ENCODE data around the gene MYBPC2. TPM values are rescaled to one million over a fixed set of nuclear protein-coding genes. Genes with fewer than 3 reads are reported as not detected.

MYBPC2 gene
- polyA plus RNA-seq, 1 of the 3 experiments (the other 2 are of a cell fraction): not detected

DNA sequence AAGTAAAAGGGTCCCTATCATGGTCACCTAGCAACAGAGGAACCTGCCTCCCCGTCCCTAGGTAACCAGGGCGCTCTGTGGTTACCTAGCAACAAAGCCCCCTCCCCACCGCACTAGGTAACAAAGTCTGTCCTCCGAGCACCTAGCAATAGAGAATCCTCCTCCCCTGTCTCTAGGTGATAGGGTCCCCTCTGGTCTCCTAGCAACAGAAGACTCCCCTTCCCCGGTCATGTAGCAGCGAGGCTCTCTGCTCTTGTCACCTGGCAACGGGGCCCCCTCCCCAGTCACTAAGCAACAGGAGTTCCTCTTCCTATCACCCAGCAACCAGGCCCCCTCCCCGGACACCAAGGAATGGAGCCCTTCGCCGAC lies 78.0 kb downstream of the MYBPC2 start:
- no peaks in the 10 kb centered on the region for H3K9me3 ChIP-seq
- DNase-seq: no peak
- ChIA-PET CTCF (interaction anchor here (0.8 to 6.1 kb wide), 4 partner anchors 10 to 142 kb away, joined by 4 to 54 read pairs (median 11); no protein-coding TSS in a partner anchor), POLR2A (interaction anchor here (1.0 to 2.5 kb wide), 5 partner anchors 10 to 153 kb away, joined by 3 to 9 read pairs (median 4); partner anchors contain the start of genes NR1H2 and POLD1)
- no peaks in the 10 kb centered on the region for H3K27me3 ChIP-seq (ENCODE audit: insufficient read depth)
- 3% methylated on average over 10 of the region's 10 CpGs for WGBS (ENCODE audit: low lambda C conversion rate)
- no peak for TF ChIP-seq SMC3 (IDR thresholded peaks at IDR 0.05; ENCODE audit: low read depth, low read length)
- peak; percentile 88 for TF ChIP-seq MXI1 (IDR thresholded peaks at IDR 0.05; ENCODE audit: low read depth, low read length)
- TF ChIP-seq RFX5 (IDR thresholded peaks at IDR 0.05; ENCODE audit: low read length): peak; percentile 27
- TF ChIP-seq MEF2A (IDR thresholded peaks at IDR 0.05; ENCODE audit: borderline replicate concordance, low read depth): no peak
- H3K4me1 ChIP-seq (ENCODE audit: control insufficient read depth in 1 of 2, insufficient read depth in 2 of 2, low read depth in 1 of 2, low read length in 1 of 2): peaks cover 0 to 41% of the 10 kb centered on the region in 2 experiments; a peak in 1 of 4 replicates
- H3F3A ChIP-seq (replicated peaks; ENCODE audit: insufficient read depth): no peaks in the 10 kb centered on the region
- no peaks in the 10 kb centered on the region for H3K36me3 ChIP-seq (replicated peaks in 1 of 2; ENCODE audit: control insufficient read depth in 1 of 2, insufficient read depth in 2 of 2, low read length in 1 of 2)
- peak overlapping the region; percentile 89 for H3K9ac ChIP-seq
- no peaks in the 10 kb centered on the region for H4K20me1 ChIP-seq (ENCODE audit: insufficient read depth)
- peak overlapping the region; percentile 98 for H3K4me2 ChIP-seq
- no peaks in the 10 kb centered on the region for H3K9me2 ChIP-seq
- H3K27ac ChIP-seq (ENCODE audit: low read depth in 2 of 2, low read length in 1 of 2): peak overlapping the region; percentile 71 to 89; a peak in 3 of 4 replicates
- peak overlapping the region; percentile 83 to 88 for H3K4me3 ChIP-seq (ENCODE audit: low read depth in 2 of 2, low read length in 1 of 2)
- peaks cover 14% of the 10 kb centered on the region; the same call in 1 of the 2 replicates for H3K79me2 ChIP-seq (ENCODE audit: insufficient read depth)
- peak overlapping the region; percentile 78; the same call in 1 of the 2 replicates for H2AFZ ChIP-seq (ENCODE audit: low read depth)

DNA sequence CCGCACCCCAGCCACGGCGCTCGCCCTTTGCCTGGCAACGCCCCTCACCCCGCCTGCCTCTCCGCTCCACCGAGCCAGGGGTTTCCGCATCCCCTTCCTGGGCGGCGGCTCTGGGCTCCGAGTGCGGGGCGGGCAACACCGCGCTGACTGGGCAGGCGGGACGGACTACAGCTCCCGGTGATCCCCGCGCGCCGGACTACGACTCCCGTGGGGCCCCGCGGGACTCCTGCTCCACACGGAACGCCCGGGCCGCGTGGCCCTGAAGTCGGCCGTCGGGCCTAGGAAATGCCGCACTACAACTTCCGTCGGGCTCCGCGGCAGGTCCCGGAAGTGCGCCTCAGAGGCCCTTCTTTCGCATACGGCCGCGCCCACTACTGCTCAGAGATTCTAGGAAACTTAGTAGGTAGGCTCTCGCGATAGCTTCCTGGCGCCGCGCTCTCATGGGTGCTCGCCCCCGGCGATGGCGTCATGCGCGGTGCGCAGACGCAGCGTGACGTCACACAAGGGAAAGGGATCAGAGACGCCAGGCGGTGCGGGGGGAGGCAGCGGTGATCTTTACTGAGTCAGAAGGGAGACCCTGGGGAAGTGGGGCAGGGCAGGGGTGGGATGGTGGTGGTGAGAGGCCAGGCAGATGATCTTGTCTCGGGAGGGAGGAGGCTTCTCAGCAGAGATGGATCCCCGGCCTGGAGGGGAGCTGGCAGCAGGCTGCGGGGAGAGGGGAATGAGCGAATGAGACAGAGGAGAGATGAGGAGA lies 78.6 kb downstream of the MYBPC2 start, which contains the start of gene JOSD2:
Gene JOSD2 (minus strand): TSS at position 123 of the 754 bp plus-strand sequence. CDS start 760 bp downstream, outside the sequence.
- Histone ChIP-seq H3K27ac (ENCODE audit: low read depth in 2 of 2, low read length in 1 of 2) (peak within 1 kb of the TSS; percentile 71 to 93; a peak in 3 of 4 replicates), H3K9me3 (no peaks in the 10 kb centered on the region), H3K9me2 (no peaks in the 10 kb centered on the region), H3K27me3 (ENCODE audit: insufficient read depth) (no peaks in the 10 kb centered on the region), H3K4me3 (ENCODE audit: low read depth in 2 of 2, low read length in 1 of 2) (peak within 1 kb of the TSS; percentile 83 to 88), H2AFZ (ENCODE audit: low read depth) (peak within 1 kb of the TSS; percentile 78; the same call in 1 of the 2 replicates), H4K20me1 (ENCODE audit: insufficient read depth) (no peaks in the 10 kb centered on the region), H3K79me2 (ENCODE audit: insufficient read depth) (peaks cover 14% of the 10 kb centered on the region; the same call in 1 of the 2 replicates), H3K4me2 (peak within 1 kb of the TSS; percentile 98), H3K9ac (peak within 1 kb of the TSS; percentile 89), H3K36me3 (replicated peaks in 1 of 2; ENCODE audit: control insufficient read depth in 1 of 2, insufficient read depth in 2 of 2, low read length in 1 of 2) (no peaks in the 10 kb centered on the region), H3K4me1 (ENCODE audit: control insufficient read depth in 1 of 2, insufficient read depth in 2 of 2, low read depth in 1 of 2, low read length in 1 of 2) (peaks cover 0 to 41% of the 10 kb centered on the region in 2 experiments; a peak in 1 of 4 replicates), H3F3A (replicated peaks; ENCODE audit: insufficient read depth) (no peaks in the 10 kb centered on the region)
- DNase-seq: peak; percentile 94
- under 1% methylated on average over 43 of the region's 69 CpGs for WGBS (ENCODE audit: low lambda C conversion rate)
- ChIA-PET POLR2A (interaction anchor here (1.0 to 2.5 kb wide), 5 partner anchors 11 to 154 kb away, joined by 3 to 9 read pairs (median 4); partner anchors contain the start of genes NR1H2 and POLD1), CTCF (interaction anchor here (0.8 to 6.1 kb wide), 4 partner anchors 11 to 142 kb away, joined by 4 to 54 read pairs (median 11); no protein-coding TSS in a partner anchor)
- TF ChIP-seq TAF1 (IDR thresholded peaks at IDR 0.05; ENCODE audit: borderline replicate concordance, low read depth, low read length): no peak
- no peak; the same call in 1 of the 2 replicates for TF ChIP-seq YY1 (IDR thresholded peaks at IDR 0.05; ENCODE audit: low read depth)
- peak; percentile 72 for TF ChIP-seq MXI1 (IDR thresholded peaks at IDR 0.05; ENCODE audit: low read depth, low read length)
- no peak; the same call in 1 of the 2 replicates for TF ChIP-seq RCOR1 (IDR thresholded peaks at IDR 0.05; ENCODE audit: low read length)
- TF ChIP-seq NRF1 (IDR thresholded peaks at IDR 0.05; ENCODE audit: low read depth, low read length): peak; percentile 58
- no peak for TF ChIP-seq EZH2phosphoT487 (IDR thresholded peaks at IDR 0.05; ENCODE audit: borderline replicate concordance, low read depth)
- no peak for TF ChIP-seq NFIC (IDR thresholded peaks at IDR 0.05; ENCODE audit: borderline replicate concordance)
- TF ChIP-seq SIN3A (IDR thresholded peaks at IDR 0.05; ENCODE audit: borderline replicate concordance, low read depth, low read length): peak; percentile 25; the same call in 1 of the 2 replicates
- TF ChIP-seq, protein P1, sequence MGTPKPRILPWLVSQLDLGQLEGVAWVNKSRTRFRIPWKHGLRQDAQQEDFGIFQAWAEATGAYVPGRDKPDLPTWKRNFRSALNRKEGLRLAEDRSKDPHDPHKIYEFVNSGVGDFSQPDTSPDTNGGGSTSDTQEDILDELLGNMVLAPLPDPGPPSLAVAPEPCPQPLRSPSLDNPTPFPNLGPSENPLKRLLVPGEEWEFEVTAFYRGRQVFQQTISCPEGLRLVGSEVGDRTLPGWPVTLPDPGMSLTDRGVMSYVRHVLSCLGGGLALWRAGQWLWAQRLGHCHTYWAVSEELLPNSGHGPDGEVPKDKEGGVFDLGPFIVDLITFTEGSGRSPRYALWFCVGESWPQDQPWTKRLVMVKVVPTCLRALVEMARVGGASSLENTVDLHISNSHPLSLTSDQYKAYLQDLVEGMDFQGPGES (IDR thresholded peaks at IDR 0.05; ENCODE audit: low read depth, low read length): no peak
- TF ChIP-seq JUND (IDR thresholded peaks at IDR 0.05): no peak; the same call in 1 of the 2 replicates
- no peak for TF ChIP-seq MEF2A (IDR thresholded peaks at IDR 0.05; ENCODE audit: borderline replicate concordance, low read depth)
- peak; percentile 29; the same call in 1 of the 2 replicates for TF ChIP-seq POLR2AphosphoS5 (IDR thresholded peaks at IDR 0.05; ENCODE audit: low read depth, low read length)
- peak; percentile 96 for TF ChIP-seq ELF1 (IDR thresholded peaks at IDR 0.05)
- peak; percentile 86 for TF ChIP-seq GABPA (IDR thresholded peaks at IDR 0.05; ENCODE audit: low read depth)
- no peak for TF ChIP-seq GATA2 (CRISPR knock-in tag; IDR thresholded peaks at IDR 0.05)
- TF ChIP-seq, protein P2, sequence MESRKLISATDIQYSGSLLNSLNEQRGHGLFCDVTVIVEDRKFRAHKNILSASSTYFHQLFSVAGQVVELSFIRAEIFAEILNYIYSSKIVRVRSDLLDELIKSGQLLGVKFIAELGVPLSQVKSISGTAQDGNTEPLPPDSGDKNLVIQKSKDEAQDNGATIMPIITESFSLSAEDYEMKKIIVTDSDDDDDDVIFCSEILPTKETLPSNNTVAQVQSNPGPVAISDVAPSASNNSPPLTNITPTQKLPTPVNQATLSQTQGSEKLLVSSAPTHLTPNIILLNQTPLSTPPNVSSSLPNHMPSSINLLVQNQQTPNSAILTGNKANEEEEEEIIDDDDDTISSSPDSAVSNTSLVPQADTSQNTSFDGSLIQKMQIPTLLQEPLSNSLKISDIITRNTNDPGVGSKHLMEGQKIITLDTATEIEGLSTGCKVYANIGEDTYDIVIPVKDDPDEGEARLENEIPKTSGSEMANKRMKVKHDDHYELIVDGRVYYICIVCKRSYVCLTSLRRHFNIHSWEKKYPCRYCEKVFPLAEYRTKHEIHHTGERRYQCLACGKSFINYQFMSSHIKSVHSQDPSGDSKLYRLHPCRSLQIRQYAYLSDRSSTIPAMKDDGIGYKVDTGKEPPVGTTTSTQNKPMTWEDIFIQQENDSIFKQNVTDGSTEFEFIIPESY (IDR thresholded peaks at IDR 0.05; ENCODE audit: borderline replicate concordance, low read depth): peak; percentile 99
- TF ChIP-seq, protein P3, sequence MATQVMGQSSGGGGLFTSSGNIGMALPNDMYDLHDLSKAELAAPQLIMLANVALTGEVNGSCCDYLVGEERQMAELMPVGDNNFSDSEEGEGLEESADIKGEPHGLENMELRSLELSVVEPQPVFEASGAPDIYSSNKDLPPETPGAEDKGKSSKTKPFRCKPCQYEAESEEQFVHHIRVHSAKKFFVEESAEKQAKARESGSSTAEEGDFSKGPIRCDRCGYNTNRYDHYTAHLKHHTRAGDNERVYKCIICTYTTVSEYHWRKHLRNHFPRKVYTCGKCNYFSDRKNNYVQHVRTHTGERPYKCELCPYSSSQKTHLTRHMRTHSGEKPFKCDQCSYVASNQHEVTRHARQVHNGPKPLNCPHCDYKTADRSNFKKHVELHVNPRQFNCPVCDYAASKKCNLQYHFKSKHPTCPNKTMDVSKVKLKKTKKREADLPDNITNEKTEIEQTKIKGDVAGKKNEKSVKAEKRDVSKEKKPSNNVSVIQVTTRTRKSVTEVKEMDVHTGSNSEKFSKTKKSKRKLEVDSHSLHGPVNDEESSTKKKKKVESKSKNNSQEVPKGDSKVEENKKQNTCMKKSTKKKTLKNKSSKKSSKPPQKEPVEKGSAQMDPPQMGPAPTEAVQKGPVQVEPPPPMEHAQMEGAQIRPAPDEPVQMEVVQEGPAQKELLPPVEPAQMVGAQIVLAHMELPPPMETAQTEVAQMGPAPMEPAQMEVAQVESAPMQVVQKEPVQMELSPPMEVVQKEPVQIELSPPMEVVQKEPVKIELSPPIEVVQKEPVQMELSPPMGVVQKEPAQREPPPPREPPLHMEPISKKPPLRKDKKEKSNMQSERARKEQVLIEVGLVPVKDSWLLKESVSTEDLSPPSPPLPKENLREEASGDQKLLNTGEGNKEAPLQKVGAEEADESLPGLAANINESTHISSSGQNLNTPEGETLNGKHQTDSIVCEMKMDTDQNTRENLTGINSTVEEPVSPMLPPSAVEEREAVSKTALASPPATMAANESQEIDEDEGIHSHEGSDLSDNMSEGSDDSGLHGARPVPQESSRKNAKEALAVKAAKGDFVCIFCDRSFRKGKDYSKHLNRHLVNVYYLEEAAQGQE (IDR thresholded peaks at IDR 0.05; ENCODE audit: low read depth, low read length): no peak

Data from SK-N-SH (cell line).